ENCODE results near the gene FAM83F.

DNA sequence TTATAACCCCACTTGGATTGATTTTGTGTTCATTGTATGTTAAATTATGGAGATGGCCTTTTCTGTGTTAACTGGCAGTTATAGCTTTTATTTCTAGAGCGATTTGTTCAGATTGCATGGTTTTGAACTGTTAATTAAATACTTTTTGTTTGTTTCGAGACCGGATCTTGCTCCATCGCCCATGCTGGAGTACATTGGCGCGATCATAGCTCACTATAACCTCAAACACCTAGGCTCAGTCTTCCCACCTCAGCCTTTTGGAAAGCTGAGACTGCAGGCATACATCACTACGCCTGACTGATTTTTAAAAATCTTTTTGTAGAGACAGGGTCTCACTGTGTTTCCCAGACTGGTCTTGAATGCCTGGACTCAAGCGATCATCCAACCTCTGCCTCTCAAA, 77.0 kb downstream of the FAM83F start:
- TF ChIP-seq, protein P1, sequence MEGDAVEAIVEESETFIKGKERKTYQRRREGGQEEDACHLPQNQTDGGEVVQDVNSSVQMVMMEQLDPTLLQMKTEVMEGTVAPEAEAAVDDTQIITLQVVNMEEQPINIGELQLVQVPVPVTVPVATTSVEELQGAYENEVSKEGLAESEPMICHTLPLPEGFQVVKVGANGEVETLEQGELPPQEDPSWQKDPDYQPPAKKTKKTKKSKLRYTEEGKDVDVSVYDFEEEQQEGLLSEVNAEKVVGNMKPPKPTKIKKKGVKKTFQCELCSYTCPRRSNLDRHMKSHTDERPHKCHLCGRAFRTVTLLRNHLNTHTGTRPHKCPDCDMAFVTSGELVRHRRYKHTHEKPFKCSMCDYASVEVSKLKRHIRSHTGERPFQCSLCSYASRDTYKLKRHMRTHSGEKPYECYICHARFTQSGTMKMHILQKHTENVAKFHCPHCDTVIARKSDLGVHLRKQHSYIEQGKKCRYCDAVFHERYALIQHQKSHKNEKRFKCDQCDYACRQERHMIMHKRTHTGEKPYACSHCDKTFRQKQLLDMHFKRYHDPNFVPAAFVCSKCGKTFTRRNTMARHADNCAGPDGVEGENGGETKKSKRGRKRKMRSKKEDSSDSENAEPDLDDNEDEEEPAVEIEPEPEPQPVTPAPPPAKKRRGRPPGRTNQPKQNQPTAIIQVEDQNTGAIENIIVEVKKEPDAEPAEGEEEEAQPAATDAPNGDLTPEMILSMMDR (IDR thresholded peaks at IDR 0.05): no peak
- TF ChIP-seq POLR2AphosphoS5 (IDR thresholded peaks at IDR 0.05; ENCODE audit: insufficient read depth in 1 of 2, low read depth in 1 of 2): no peak

Measured in vagina (tissue), 2 donors.